Nephron (organoid): Measurements from ENCODE around the gene DBF4B.
"Not testable (repeated sequence)": the region's sequence is repeated elsewhere in the genome, so short reads cannot be mapped to it uniquely, and the experiment has no call there.

ENCODE experiments used
- H3K27ac Mint-ChIP-seq, 3 experiments: 2 replicates each; pipeline ENCODE4 v1.8.0; 2020; ENCODE audit warnings: mixed read lengths in 3 of 3, mild to moderate bottlenecking in 2 of 3, moderate library complexity in 1 of 3
- H3K27me3 Mint-ChIP-seq: 2 replicates; pipeline ENCODE4 v1.8.0; 2021; ENCODE audit warnings: low read depth, mild to moderate bottlenecking, moderate library complexity, mixed read lengths
- H3K36me3 Mint-ChIP-seq: 2 replicates; pipeline ENCODE4 v1.8.0; 2020; ENCODE audit warnings: low read depth, mixed read lengths
- H3K4me1 Mint-ChIP-seq: 2 replicates; pipeline ENCODE4 v1.8.0; 2020; ENCODE audit warnings: mixed read lengths
- H3K4me3 Mint-ChIP-seq, 3 experiments: 2 replicates each; pipeline ENCODE4 v1.8.0; 2020; ENCODE audit warnings: mild to moderate bottlenecking in 3 of 3, mixed read lengths in 3 of 3, moderate library complexity in 2 of 3
- H3K9me3 Mint-ChIP-seq: 2 replicates; pipeline ENCODE4 v1.8.0; 2020; ENCODE audit warnings: mixed read lengths
- CTCF ChIP-seq, 3 experiments: fragments of 200-600 bp; sonication (generic); IDR thresholded peaks; one replicate each; pipeline ENCODE4 v1.5.0; 2021; ENCODE audit warnings: antibody characterized with exemption in 3 of 3; ENCODE audit not compliant: unreplicated experiment in 3 of 3

Gene DBF4B

GRCh38 chr17:44738214-44738906 lies 29.9 kb downstream of the DBF4B start:
- H3K27ac Mint-ChIP-seq: no peak overlapping the region
- H3K9me3 Mint-ChIP-seq: no peaks in the 10 kb centered on the region
- H3K36me3 Mint-ChIP-seq: peaks cover 9% of the 10 kb centered on the region
- no peaks in the 10 kb centered on the region for H3K27me3 Mint-ChIP-seq
- no peak overlapping the region for H3K4me3 Mint-ChIP-seq
- no peaks in the 10 kb centered on the region for H3K4me1 Mint-ChIP-seq
- TF ChIP-seq CTCF (IDR thresholded peaks at IDR 0.05; ENCODE audit: unreplicated experiment in 3 of 3): no peak

GRCh38 chr17:44741316-44741715 lies 32.9 kb downstream of the DBF4B start:
- Mint-ChIP-seq H3K4me1 (no peaks in the 10 kb centered on the region), H3K27ac (no peak overlapping the region), H3K9me3 (no peaks in the 10 kb centered on the region)

GRCh38 chr17:44745301-44745700 lies 36.8 kb downstream of the DBF4B start:
- no peak for TF ChIP-seq CTCF (IDR thresholded peaks at IDR 0.05; ENCODE audit: unreplicated experiment in 3 of 3)
- no peak overlapping the region for H3K4me3 Mint-ChIP-seq
- no peaks in the 10 kb centered on the region for H3K9me3 Mint-ChIP-seq
- no peaks in the 10 kb centered on the region for H3K27me3 Mint-ChIP-seq
- peak overlapping the region in 1 of 3 experiments; percentile 44 for H3K27ac Mint-ChIP-seq
- H3K36me3 Mint-ChIP-seq: peaks cover 12% of the 10 kb centered on the region
- H3K4me1 Mint-ChIP-seq: peaks cover 9% of the 10 kb centered on the region

More at GRCh38 chr17:44741316-44741715, 32.9 kb downstream of the DBF4B start:
- Mint-ChIP-seq H3K36me3 (peaks cover 6% of the 10 kb centered on the region), H3K27me3 (no peaks in the 10 kb centered on the region), H3K4me3 (no peak overlapping the region)
- TF ChIP-seq CTCF (IDR thresholded peaks at IDR 0.05; ENCODE audit: unreplicated experiment in 3 of 3): no peak

- not testable (repeated sequence) for H3K4me3 Mint-ChIP-seq, H3K27ac Mint-ChIP-seq, H3K9me3 Mint-ChIP-seq, H3K27me3 Mint-ChIP-seq
- H3K36me3 Mint-ChIP-seq: peaks cover 12% of the 10 kb centered on the region
- H3K4me1 Mint-ChIP-seq: peaks cover 11% of the 10 kb centered on the region
Observed at GRCh38 chr17:44745738-44746137, 37.3 kb downstream of the DBF4B start.

GRCh38 chr17:44747566-44747965 lies 39.1 kb downstream of the DBF4B start:
- Mint-ChIP-seq H3K27me3 (no peaks in the 10 kb centered on the region), H3K4me3 (no peak overlapping the region), H3K27ac (no peak overlapping the region), H3K4me1 (peaks cover 23% of the 10 kb centered on the region), H3K36me3 (peaks cover 12% of the 10 kb centered on the region), H3K9me3 (no peaks in the 10 kb centered on the region)
- TF ChIP-seq CTCF (IDR thresholded peaks at IDR 0.05; ENCODE audit: unreplicated experiment in 3 of 3): no peak

GRCh38 chr17:44749076-44749979 lies 40.9 kb downstream of the DBF4B start:
- Mint-ChIP-seq H3K9me3 (no peaks in the 10 kb centered on the region), H3K27ac (peak overlapping the region; percentile 89 to 92 (median 91)), H3K27me3 (no peaks in the 10 kb centered on the region), H3K4me1 (peaks cover 23% of the 10 kb centered on the region), H3K36me3 (peaks cover 6% of the 10 kb centered on the region), H3K4me3 (peak overlapping the region; percentile 61 to 75 (median 73))
- TF ChIP-seq CTCF (IDR thresholded peaks at IDR 0.05; ENCODE audit: unreplicated experiment in 3 of 3): no peak
